ENCODE data around the gene NEURL4. TPM values are rescaled to one million over a fixed set of nuclear protein-coding genes. Genes with fewer than 3 reads are reported as not detected.

Gene NEURL4
- total RNA-seq, 2 experiments from 2014 or later, result 22.5 to 29.1 TPM

DNA sequence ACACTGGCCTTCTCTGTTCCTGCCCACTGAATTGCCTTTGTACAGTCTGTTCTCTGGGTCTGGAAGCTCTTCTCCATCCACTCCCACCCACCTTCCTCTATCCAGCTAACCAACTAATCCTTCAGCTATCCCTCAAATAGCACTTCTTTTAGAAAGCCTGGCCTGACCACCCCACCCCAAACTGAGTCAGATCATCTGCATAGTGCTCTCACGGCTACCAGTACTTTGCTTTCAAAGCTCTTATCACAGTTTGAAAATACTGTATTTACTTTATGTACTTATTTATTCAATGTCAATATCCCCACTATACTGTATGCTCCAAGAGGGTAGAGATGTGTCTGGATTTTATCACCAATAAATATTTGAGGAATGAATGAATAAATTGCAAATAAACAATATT is 62.4 kb downstream of the NEURL4 start:
- intact Hi-C loops (cut with DNase I, micrococcal nuclease), result no loop called here
- Mint-ChIP-seq H3K4me1 (peaks cover 20% of the 10 kb centered on the region), H3K27me3 (peaks cover 24% of the 10 kb centered on the region), H3K4me3 (no peak overlapping the region), H3K36me3 (ENCODE audit: low read depth) (no peaks in the 10 kb centered on the region), H3K9me3 (ENCODE audit: low read depth) (no peaks in the 10 kb centered on the region), H3K27ac (no peak overlapping the region)
- ChIA-PET POLR2A (no interaction called here), CTCF (interaction anchor here (0.9 to 2.1 kb wide), 3 partner anchors 30 to 221 kb away, joined by 3 to 11 read pairs (median 4); no protein-coding TSS in a partner anchor)
- DNase-seq (no peak), ATAC-seq (no peak)

Other genes with a start within 250 kb of the NEURL4 start
- gene CLEC10A, start 249.1 kb downstream of the NEURL4 start, total RNA-seq, result not detected
- not detected for gene ASGR2, start 214.5 kb downstream of the NEURL4 start, total RNA-seq
- 1 to 10 TPM; 1.1 to 2.2 TPM for gene ASGR1, start 150.0 kb downstream of the NEURL4 start, total RNA-seq
- gene DLG4, start 109.5 kb downstream of the NEURL4 start, total RNA-seq, result 10 to 100 TPM; 11.7 to 15.4 TPM
- 100 to 1,000 TPM; 263 to 345 TPM for gene ACADVL, start 109.4 kb downstream of the NEURL4 start, total RNA-seq
- 10 to 100 TPM; 49.1 to 53.3 TPM for gene DVL2, start 94.8 kb downstream of the NEURL4 start, total RNA-seq
- gene PHF23, start 89.9 kb downstream of the NEURL4 start, total RNA-seq, result 10 to 100 TPM; 23.6 to 35.2 TPM
- gene GABARAP, start 86.9 kb downstream of the NEURL4 start, total RNA-seq, result 100 to 1,000 TPM; 123 to 162 TPM
- gene CTDNEP1, start 77.6 kb downstream of the NEURL4 start, total RNA-seq, result 100 to 1,000 TPM; 158 to 203 TPM
- gene ELP5, start 77.1 kb downstream of the NEURL4 start, total RNA-seq, result 10 to 100 TPM; 58.1 to 62.3 TPM
- gene CLDN7, start 66.9 kb downstream of the NEURL4 start, total RNA-seq, result under 1 TPM; 0.53 to 0.72 TPM
- gene SLC2A4, start 47.6 kb downstream of the NEURL4 start, total RNA-seq, result under 1 TPM; 0.16 to 0.25 TPM
- gene YBX2, start 34.7 kb downstream of the NEURL4 start, total RNA-seq, result under 1 TPM; 0.34 to 0.67 TPM
- gene EIF5A, start 21.7 kb downstream of the NEURL4 start, total RNA-seq, result 100 to 1,000 TPM; 780 to 934 TPM
- gene GPS2, start 14.0 kb downstream of the NEURL4 start, total RNA-seq, result 10 to 100 TPM; 31.3 to 56.1 TPM
- 100 to 1,000 TPM; 343 to 375 TPM for gene ACAP1, start 7.2 kb upstream of the NEURL4 start, total RNA-seq
- 1 to 10 TPM; 5.0 to 6.1 TPM for gene KCTD11, start 22.8 kb upstream of the NEURL4 start, total RNA-seq
- gene TMEM95, start 25.8 kb upstream of the NEURL4 start, total RNA-seq, result under 1 TPM in 1 of 2 experiments, not detected in 1; 0.16 TPM
- gene TNK1, start 51.8 kb upstream of the NEURL4 start, total RNA-seq, result 1 to 10 TPM; 4.8 to 6.9 TPM
- 10 to 100 TPM; 69.3 to 78.9 TPM for gene PLSCR3, start 65.2 kb upstream of the NEURL4 start, total RNA-seq
- 10 to 100 TPM; 55.8 to 58.1 TPM for gene TMEM256, start 74.8 kb upstream of the NEURL4 start, total RNA-seq
- 1 to 10 TPM; 7.0 to 7.1 TPM for gene NLGN2, start 78.5 kb upstream of the NEURL4 start, total RNA-seq
- gene SPEM1, start 91.0 kb upstream of the NEURL4 start, total RNA-seq, result not detected
- not detected for gene SPEM2, start 96.3 kb upstream of the NEURL4 start, total RNA-seq
- gene SPEM3, start 99.5 kb upstream of the NEURL4 start, total RNA-seq, result not detected
- 10 to 100 TPM in 1 of 2 experiments, 1 to 10 TPM in 1; 8.7 to 10.7 TPM for gene TMEM102, start 106.1 kb upstream of the NEURL4 start, total RNA-seq
- 10 to 100 TPM in 1 of 2 experiments, 1 to 10 TPM in 1; 6.9 to 10.6 TPM for gene FGF11, start 110.2 kb upstream of the NEURL4 start, total RNA-seq
- 1 to 10 TPM; 7.8 to 8.7 TPM for gene CHRNB1, start 115.7 kb upstream of the NEURL4 start, total RNA-seq
- gene ZBTB4, start 150.3 kb upstream of the NEURL4 start, total RNA-seq, result 10 to 100 TPM; 17.5 to 20.9 TPM
- not detected for gene SLC35G6, start 152.1 kb upstream of the NEURL4 start, total RNA-seq
- 100 to 1,000 TPM; 193 to 203 TPM for gene POLR2A, start 155.0 kb upstream of the NEURL4 start, total RNA-seq
- gene TNFSF12, start 219.7 kb upstream of the NEURL4 start, total RNA-seq, result 10 to 100 TPM; 10.9 to 13.7 TPM
- 1 to 10 TPM; 1.8 to 2.5 TPM for gene TNFSF13, start 229.4 kb upstream of the NEURL4 start, total RNA-seq
- 10 to 100 TPM; 59.0 to 78.9 TPM for gene SENP3, start 232.6 kb upstream of the NEURL4 start, total RNA-seq